GM19397 (cell line): ENCODE results near the gene CST3.
"Not testable (repeated sequence)": the region's sequence is repeated elsewhere in the genome, so short reads cannot be mapped to it uniquely, and the experiment has no call there.

ENCODE experiments used
- ATAC-seq: cut with Tn5 transposase; IDR thresholded peaks from one replicate; pipeline ENCODE4 v1.9.1; 2021; ENCODE audit warnings: mild to moderate bottlenecking, moderate library complexity; ENCODE audit not compliant: unreplicated experiment

Gene CST3

DNA sequence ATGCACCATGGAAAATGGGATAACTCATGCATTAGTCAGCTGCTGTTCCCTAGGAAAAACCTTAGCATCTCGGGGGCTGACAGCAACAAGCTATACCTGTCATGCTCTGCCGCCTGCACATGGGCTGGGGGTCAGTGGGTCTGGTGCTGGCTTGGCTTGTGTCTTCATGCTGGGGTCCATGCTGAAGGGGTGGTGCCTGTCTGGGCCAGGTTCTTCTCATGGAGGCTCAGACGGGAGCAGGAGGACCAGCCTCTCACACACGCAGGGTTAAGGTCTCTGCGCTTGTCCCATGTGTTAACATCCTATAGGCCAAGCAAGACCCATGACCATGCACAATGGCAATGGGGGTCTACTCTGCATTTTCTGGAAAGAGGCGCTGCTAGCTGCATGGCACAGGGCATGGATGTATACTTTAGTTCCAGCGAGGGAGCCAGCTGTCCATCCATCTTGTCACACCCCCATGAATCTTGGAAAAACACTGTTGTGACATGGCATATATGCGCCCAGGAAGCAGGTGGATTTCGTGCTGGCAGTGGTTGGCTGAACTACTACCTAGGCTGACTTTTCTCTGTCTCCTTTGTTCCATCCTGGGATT is 24.6 kb upstream of the CST3 start:
- no peak for ATAC-seq

- no peak for ATAC-seq
Observed at GRCh38 chr20:23661002-23661429, 23.3 kb upstream of the CST3 start.

DNA sequence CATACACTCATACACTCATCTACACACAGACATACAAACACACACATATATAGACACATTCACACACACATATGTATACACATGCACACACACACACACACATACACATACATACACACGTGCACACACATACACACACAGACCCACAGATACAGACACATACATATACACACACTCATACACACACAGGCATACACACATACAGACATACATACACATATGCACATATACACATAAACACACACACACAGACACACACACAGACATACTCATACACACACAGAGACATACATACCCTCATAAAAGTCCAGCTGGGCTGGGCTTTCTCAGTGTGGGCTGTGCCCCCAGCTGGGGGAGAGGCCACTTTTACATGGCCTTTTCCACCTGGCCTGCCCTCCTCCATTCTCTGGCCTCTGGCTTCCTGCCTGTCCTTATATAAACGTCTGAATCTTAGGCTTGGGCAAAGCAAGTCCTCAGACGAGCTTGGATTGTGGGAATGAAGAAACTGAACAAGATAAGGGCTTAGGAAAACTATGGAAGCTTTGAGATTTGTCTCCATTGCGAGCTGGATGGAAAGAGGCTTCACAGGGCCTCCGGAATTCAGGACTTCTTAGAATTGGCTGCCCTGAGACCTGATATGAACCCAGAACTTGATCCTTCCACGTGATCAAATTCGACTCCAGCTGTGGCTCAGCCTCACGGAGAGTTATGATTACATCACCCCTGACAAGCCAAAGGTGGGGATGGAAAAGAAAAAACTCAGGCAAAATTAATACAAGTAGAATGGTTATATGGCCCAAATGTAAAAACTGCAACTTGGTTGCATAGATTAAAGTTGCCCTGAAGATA is 22.5 kb upstream of the CST3 start:
- no peak for ATAC-seq

- not testable (repeated sequence) for ATAC-seq
Observed at GRCh38 chr20:23659610-23659988, 21.8 kb upstream of the CST3 start.

DNA sequence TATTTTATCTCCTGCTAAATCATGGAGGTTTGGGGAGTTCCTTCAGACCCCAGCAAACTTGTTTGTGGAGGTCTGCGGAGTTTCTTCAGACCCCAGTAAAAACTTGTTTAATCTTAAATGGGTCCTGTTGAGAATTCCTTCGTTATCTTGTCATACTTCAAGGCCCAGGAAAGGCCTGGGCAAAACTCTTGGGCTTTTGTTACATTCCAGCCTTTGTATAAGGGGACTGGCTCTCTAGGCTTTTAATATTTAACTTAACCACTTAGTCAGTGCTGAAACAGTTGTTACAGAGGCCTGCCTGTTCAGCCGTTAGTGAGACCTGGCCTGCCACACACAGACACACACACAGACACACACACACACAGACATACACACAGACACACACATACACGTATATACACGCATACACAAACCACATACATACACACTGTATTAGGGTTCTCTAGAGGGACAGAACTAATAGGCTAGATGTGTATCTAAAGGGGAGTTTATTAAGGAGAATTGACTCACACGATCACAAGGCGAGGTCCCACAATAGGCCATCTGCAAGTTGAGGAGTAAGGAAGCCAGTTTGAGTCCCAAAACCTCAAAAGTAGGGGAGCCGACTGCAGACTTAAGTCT is 21.3 kb upstream of the CST3 start:
- ATAC-seq: no peak

DNA sequence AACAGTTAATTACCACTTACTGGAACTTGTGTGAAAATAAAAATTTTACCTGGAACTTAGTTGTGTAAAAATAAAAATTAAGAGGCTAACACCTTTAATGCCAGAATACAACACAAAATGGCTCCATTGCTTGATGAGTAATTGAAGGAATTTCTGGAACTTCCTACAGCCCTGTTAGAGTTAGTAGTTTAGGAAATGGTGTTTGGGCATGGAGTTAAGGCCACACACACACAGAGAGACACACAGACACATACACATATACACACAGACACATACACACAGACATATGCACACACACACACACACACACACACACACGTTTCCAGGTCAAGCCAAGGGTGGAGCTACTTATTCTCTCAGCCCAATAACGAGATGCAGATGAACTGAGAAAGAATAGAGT is 20.6 kb upstream of the CST3 start:
- ATAC-seq: no peak

- no peak for ATAC-seq
Observed at GRCh38 chr20:23657202-23657601, 19.4 kb upstream of the CST3 start.

DNA sequence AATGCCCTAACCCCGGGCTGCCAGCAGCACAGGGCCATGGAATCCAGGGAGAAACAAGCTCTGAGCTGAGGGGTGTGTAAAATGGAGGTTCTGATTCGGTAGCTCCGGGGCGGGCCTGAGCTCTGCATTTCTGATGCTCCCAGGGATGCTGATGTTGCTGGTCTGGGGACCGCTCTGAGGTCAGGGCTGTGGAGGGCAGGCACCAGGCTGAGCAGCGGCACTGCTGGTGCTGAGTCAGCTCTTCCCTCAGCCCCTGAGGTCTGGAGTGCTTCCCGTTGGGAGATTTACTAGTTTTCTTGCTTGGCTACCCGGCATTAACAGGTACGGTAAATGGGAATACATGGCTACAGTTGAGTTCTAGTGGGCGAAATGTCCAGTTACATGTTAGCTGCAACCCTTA is 18.6 kb upstream of the CST3 start:
- ATAC-seq: no peak

DNA sequence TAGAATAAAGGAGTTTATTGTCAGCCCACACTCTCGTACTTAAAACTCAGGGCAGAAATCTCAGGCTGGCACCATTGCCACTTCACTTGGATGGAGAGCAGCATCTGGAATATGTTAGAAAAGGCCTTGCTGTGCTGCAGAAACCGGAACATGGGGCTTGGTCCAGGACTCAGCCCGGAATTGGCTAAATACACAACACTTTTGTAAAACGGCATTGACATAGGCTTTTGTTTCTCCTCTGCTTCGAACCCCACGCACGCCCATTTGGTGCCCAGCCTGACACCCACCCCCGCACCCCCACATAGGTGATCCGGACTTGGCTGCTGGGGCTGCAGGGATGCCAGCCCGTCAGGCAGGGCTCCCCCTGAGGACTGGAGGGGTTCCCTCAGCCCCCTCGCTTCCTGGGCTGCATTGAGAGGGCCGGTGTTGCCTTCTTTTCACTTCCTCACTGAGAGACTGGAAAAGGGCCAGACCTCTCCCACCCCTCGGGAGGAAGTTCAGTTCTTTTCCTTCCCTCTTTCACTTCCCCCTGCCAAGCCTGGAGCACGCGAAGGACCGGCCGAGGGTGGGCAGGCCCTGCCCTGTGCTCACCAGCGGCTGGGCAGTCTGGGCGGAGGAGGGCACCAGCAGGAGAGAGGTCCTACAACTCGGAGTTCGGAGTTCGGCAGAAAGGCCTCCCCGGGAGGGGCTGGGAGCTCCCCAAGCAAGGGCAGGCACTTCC is 17.9 kb upstream of the CST3 start:
- no peak for ATAC-seq

GRCh38 chr20:23654717-23655116 is 17.0 kb upstream of the CST3 start:
- no peak for ATAC-seq

GRCh38 chr20:23654000-23654399 is 16.2 kb upstream of the CST3 start:
- no peak for ATAC-seq

GRCh38 chr20:23653400-23653938 is 15.7 kb upstream of the CST3 start:
- ATAC-seq: no peak

- ATAC-seq: no peak
Observed at GRCh38 chr20:23652926-23653325, 15.2 kb upstream of the CST3 start.

GRCh38 chr20:23652371-23652770 is 14.6 kb upstream of the CST3 start:
- ATAC-seq: no peak

- no peak for ATAC-seq
Observed at GRCh38 chr20:23651117-23651516, 13.4 kb upstream of the CST3 start.

- ATAC-seq: no peak
Observed at GRCh38 chr20:23649830-23650417, 12.2 kb upstream of the CST3 start.

DNA sequence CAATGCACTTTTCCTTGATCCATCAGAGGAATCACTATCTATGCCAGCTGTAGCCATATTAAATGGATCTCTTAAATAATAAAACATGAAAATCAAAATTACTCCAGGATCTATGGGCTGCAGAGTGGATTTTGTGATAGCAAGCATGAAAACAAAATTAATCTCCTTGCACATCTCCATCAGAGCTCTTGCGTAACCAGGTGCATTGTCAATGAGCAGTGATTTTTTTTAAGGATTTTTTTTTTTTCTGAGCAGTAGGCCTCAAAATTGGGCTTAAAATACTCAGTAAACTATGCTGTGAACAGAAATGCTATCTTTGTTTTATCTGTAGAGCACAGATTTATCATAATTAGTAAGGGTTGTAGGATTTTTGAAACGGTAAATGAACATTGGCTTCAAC is 11.5 kb upstream of the CST3 start:
- ATAC-seq: no peak

DNA sequence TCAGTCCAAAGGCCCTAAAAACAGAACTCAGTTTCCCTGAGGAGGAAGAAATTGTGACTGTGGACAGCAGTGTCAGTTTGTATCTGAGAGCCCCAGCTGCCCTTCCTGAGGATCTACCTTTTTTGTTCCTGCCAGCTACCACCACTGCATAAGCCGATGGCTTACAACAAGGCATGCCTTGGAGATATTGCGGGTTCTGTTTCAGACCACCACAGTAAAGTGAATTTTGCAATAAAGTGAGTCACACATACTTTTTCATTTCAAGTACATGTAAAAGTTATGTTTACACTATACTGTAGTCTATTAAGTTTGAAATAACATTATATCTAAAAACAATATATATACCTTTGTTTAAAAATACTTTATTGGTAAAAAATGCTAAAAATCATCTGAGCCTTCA is 9.6 kb upstream of the CST3 start:
- no peak for ATAC-seq

DNA sequence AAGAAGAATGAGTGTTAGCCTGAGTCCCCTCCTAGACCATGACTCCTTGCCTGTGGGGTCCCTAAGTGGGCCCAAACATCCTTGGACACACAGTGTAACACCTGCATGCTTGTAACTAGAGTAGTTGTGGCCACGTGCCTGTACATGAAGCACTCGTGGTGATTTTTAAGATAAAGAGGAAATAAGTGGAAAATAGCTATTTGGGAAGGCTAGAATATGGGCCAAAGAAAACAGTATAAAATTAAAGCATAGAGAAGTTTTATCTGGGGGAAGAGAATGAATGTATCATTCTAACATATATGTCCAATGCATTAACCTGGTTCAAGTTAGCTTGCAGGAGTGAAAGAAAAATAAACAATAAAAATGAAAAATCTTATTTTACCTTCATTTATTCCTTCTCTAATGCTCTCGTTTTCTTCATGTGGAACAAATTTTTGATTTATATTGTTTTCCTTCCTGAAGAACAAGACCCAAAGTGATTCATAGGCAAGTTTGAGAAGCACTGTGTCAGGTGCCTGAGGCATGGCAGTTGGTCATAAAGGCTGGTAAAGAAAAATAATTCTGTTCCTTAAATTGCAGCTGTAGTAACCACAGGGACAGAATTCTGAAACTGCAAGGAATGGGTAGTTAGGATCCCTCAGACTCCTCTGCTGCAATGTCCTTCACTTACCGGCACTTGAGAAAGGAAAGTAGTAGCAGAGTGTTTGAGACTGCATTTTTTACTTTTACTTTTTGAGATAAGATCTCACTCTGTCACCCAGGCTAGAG is 8.5 kb upstream of the CST3 start:
- no peak for ATAC-seq

DNA sequence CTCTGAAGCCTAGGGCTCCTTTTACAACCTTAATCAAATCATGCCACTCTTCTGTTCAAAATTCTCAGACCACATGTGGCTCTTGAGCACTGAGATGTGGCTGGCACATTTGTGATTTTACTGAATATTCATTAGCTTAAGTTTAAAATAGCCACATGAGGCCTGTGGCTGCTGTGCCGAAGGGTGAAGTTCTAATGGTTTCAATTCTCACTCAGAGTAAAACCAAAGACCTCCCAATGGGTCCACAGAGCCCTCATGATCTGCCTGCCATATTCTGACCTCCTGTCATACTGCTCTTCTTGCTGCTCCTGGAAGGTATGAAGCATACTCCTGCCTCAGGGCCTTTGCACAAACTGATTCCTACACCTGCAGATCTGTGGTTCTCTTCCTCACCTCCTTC is 7.8 kb upstream of the CST3 start:
- ATAC-seq: no peak
